VCaP (cell line): ENCODE results near the gene PDE2A.

ENCODE experiments used
- H3K27ac ChIP-seq: fragments of 450-650 bp; 2 replicates; pipeline ENCODE4 v1.5.1; 2017
- CTCF ChIP-seq: fragments of 450-650 bp; conservative IDR thresholded peaks from 2 replicates; pipeline ENCODE4 v1.5.1; 2017; ENCODE audit warnings: mild to moderate bottlenecking, moderate library complexity

PDE2A gene

GRCh38 chr11:72711141-72711540 lies 36.9 kb upstream of the PDE2A start:
- no peak overlapping the region for H3K27ac ChIP-seq
- no peak for TF ChIP-seq CTCF

DNA sequence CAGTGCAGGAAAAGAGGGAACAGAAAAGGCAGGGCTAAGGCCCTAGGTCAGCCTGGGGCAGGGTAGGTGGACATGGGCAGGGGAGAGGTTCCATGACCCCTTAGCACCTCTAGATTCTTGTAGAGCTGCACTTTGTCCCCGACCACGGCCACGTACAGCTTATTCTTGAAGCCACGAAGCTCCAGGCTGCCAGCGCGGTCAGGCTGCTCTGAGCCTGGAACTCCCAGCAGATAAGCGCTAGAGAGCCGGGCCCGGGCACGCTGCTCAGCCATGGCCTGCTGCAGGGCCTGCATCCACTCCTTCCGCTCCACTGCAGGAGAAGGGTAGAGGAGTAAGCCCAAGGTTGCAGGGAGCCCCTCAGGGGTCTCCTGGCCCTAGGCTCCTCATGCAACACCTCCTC lies 36.1 kb upstream of the PDE2A start:
- TF ChIP-seq CTCF: no peak
- no peak overlapping the region for H3K27ac ChIP-seq

DNA sequence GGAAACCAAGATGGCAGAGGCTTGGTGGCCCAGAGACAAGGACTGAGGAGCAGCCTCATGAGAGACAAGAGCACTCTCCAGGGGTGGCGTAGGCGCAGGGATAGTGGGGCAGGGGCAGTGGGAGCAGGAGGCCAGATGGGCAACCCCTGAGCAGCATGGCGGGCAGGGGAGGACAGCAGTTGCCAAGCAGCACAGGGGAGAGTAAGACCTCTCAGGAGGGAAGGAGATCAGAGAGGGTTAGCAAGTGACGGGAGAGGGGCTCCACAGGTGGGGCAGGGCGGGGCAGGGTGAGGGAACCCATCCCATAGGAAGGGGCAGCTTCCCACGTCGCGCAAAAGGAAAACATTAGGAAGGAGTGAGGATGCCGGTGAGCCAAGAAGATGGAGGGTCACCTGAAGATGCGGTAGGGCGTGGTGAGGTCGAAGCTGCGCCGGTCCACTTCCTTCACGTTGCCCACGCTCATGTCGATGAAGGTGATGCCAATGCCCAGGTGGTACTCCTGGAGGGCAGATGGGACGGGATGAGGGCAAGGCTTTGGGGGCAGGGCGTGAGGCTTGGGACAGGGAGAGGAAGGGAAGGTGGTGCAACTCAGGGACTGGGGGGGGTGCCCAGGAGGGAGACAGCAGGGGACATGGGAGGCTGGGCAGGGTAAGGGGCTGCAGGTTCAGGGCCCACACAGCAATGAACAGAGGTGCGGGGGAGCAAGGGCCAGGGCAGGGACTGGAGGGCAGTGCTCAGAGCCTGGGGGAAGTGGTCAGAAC lies 35.4 kb upstream of the PDE2A start:
- TF ChIP-seq CTCF: no peak
- H3K27ac ChIP-seq: no peak overlapping the region

DNA sequence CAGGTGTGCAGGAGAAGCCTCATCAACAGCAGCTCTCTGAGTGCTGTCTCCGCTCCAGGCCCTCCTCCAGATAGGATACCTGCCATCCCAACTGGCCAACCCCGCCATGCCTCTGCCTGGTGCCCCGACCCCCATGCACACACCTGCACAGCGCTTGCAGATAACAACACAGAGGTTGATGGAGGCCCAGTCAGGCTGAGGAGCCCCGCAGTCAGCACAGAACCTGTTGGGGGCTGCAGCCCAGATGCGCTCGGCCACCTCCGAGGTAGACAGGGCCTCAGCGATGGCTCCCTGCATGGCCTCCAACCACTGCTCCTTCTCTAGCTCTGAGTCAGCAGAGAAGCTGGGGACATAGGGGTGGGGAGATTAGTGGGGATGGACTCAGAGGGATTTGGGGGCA lies 32.8 kb upstream of the PDE2A start:
- TF ChIP-seq CTCF: no peak
- H3K27ac ChIP-seq: no peak overlapping the region

GRCh38 chr11:72706579-72706978 lies 32.4 kb upstream of the PDE2A start:
- TF ChIP-seq CTCF: no peak
- no peak overlapping the region for H3K27ac ChIP-seq

DNA sequence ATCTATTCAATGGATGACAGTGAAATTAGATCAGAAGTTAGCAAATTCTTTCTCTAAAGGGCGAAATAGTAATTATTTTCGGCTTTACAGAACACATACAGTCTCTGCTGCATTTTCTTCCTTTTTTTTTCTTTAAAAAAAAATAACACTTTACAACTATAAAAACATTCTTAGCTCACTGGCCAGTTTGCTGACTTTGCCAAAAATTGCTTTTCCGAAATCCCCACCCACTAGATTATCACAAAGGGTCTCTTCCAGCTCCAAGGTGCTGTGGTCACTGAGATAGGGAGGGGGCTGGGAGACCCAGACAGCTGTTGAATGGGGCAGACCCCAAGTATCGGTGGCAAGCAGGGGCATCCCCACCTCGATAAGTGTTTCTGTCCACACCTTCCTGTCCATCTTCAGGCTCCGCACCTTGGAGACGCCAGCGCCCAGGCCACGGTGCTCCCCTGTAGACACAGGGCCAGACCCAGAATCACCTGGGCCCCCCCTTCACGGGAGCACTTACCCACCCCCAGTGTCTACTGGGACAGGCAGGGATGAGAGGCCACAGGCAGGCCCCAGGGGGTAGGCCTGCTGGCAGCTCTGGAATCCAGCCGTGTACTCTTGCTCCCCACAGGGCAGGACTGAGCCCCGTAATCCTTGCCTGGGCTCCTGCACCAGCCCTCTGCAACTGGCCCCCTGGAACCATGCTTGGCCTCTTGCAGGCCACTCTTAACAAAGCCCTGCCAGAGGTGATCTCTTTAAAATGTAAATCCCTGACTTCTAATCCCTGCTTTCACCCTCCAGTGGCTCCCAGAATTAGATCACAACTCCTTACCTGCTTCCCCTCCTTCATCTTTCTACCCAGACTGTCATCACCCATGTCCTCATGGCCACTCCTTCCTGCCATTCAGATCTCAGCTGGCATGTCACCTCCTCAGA lies 31.5 kb upstream of the PDE2A start:
- H3K27ac ChIP-seq: no peak overlapping the region
- TF ChIP-seq CTCF: no peak

DNA sequence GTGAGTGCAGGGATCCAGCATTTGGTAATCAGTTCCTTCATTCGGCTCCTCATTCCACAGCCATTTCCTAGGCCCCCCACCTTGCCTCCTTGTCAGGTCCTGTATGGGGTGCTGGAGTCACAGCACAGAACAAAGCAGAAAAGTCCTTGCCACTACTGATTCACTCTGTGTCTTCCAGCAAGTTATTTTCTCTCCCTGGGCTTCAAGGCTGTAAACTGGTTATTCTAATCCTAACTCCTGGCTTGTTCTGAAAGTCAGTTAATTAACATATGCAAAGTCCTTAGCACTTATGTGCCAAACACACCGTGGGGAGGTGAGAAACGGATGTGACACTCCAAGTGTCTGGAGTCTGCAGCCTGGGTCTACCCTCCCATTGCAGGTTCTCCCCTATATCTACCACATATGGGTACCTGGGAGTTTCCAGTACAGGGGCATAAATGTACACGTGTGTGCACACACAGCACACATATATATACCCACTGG lies 30.6 kb upstream of the PDE2A start:
- no peak for TF ChIP-seq CTCF
- H3K27ac ChIP-seq: no peak overlapping the region
